OCI-LY7 (cell line): ENCODE data around the gene GGA2.

Experiments used
- CTCF ChIP-seq: fragments of 200-600 bp; sonication (generic); conservative IDR thresholded peaks from 2 replicates; pipeline ENCODE4 v1.5.1; 2014; ENCODE audit warnings: mild to moderate bottlenecking, antibody characterized with exemption, low read length, moderate library complexity, mixed read lengths
- EZH2phosphoT487 ChIP-seq: fragments of 200-600 bp; sonication (generic); IDR thresholded peaks from 2 replicates; pipeline ENCODE4 v1.6.1; 2018; ENCODE audit warnings: low read depth, borderline replicate concordance, mild to moderate bottlenecking, mixed run types, antibody characterized with exemption, low read length, moderate library complexity, mixed read lengths

GRCh38 chr16:23498863-23499262, 11.4 kb downstream of the GGA2 start:
- no peak for TF ChIP-seq CTCF
- no peak for TF ChIP-seq EZH2phosphoT487
